A673 (cell line): ENCODE data around the gene TTC28.

Source experiments
- CTCF ChIP-seq: fragments of 300-800, 200-600 bp; sonication (generic); conservative IDR thresholded peaks from 2 replicates; pipeline ENCODE4 v1.5.1; 2017; ENCODE audit warnings: low read depth, mild to moderate bottlenecking, antibody characterized with exemption, low read length, moderate library complexity, mixed read lengths
- EZH2 ChIP-seq: fragments of 200-600 bp; sonication (generic); IDR thresholded peaks from 2 replicates; pipeline ENCODE4 v1.6.1; 2017; ENCODE audit warnings: borderline replicate concordance, low read depth, mild to moderate bottlenecking, mixed read lengths, antibody characterized with exemption, low read length; ENCODE audit not compliant: poor library complexity, severe bottlenecking

GRCh38 chr22:28397306-28397705 lies 282.3 kb downstream of the TTC28 start:
- TF ChIP-seq CTCF (no peak), EZH2 (no peak)
